GM10266 (cell line): Measurements from ENCODE around the gene PADI2.
A peak's percentile ranks its signal among the peaks of the same experiment; 100 is the strongest.

ENCODE experiments used
- DNase-seq: peaks from one replicate; pipeline ENCODE4 v3.0.0; 2012; ENCODE audit errors: extremely low spot score
- CTCF ChIP-seq: IDR thresholded peaks from 2 replicates; pipeline ENCODE4 v1.5.1; 2012; ENCODE audit warnings: mild to moderate bottlenecking, low read depth; ENCODE audit not compliant: control insufficient read depth, insufficient read depth; ENCODE audit errors: missing control alignments

PADI2 gene

GRCh38 chr1:17128361-17128760 is 9.1 kb upstream of the PADI2 start:
- no peak for DNase-seq
- TF ChIP-seq CTCF: no peak

GRCh38 chr1:17125756-17126237 is 6.5 kb upstream of the PADI2 start:
- TF ChIP-seq CTCF: peak; percentile 91
- DNase-seq: peak; percentile 88

GRCh38 chr1:17123196-17124045 is 4.2 kb upstream of the PADI2 start:
- no peak for TF ChIP-seq CTCF
- no peak for DNase-seq

GRCh38 chr1:17122521-17123164 is 3.4 kb upstream of the PADI2 start:
- no peak for TF ChIP-seq CTCF
- DNase-seq: no peak

GRCh38 chr1:17121881-17122280 is 2.6 kb upstream of the PADI2 start:
- TF ChIP-seq CTCF: no peak

GRCh38 chr1:17120962-17121837 is 1.9 kb upstream of the PADI2 start:
- TF ChIP-seq CTCF: no peak
- DNase-seq: no peak

More at GRCh38 chr1:17121881-17122280, 2.6 kb upstream of the PADI2 start:
- DNase-seq: no peak
